WTC11 (cell line): ENCODE measurements around the gene TAAR2. TPM values are rescaled to one million over a fixed set of nuclear protein-coding genes. Genes with fewer than 3 reads are reported as not detected.

Experiments used
- ATAC-seq: fragments of 200-7000 bp; cut with Tn5 transposase; 2 replicates; pipeline ENCODE4 v1.10.0; 2021; ENCODE audit warnings: mild to moderate bottlenecking, moderate library complexity
- CTCF ChIA-PET: fragments of 300-600 bp; sonication (Branson Sonifier 250); formaldehyde crosslinking; loops from one replicate; lab custom pipeline; 2021; ENCODE audit warnings: antibody characterized with exemption; lab: Charles Lee
- POLR2A ChIA-PET: fragments of 350-600 bp; sonication (Branson Sonifier 250); formaldehyde crosslinking; loops from one replicate; lab custom pipeline; 2021; ENCODE audit warnings: antibody characterized with exemption; lab: Charles Lee
- DNase-seq: peaks from one replicate; pipeline ENCODE4 v3.0.0; 2021; ENCODE audit warnings: low spot score
- H3K27ac Mint-ChIP-seq: 2 replicates; pipeline ENCODE4 v1.8.0; 2021; ENCODE audit warnings: mixed read lengths
- H3K27me3 Mint-ChIP-seq: 2 replicates; pipeline ENCODE4 v1.8.0; 2021; ENCODE audit warnings: low read depth, mild to moderate bottlenecking, moderate library complexity, mixed read lengths
- H3K36me3 Mint-ChIP-seq: 2 replicates; pipeline ENCODE4 v1.8.0; 2021; ENCODE audit warnings: mixed read lengths
- H3K4me1 Mint-ChIP-seq: 2 replicates; pipeline ENCODE4 v1.8.0; 2022; ENCODE audit warnings: mixed read lengths
- H3K4me3 Mint-ChIP-seq: 2 replicates; pipeline ENCODE4 v1.8.0; 2021; ENCODE audit warnings: mild to moderate bottlenecking, moderate library complexity, mixed read lengths
- H3K9me3 Mint-ChIP-seq: 2 replicates; pipeline ENCODE4 v1.8.0; 2021; ENCODE audit warnings: mixed read lengths
- ATF1 ChIP-seq: sonication (generic); formaldehyde crosslinking; IDR thresholded peaks from 2 replicates; pipeline ENCODE4 v1.8.1; 2023; ENCODE audit warnings: mild to moderate bottlenecking, moderate library complexity, missing genetic modification reagents
- KAT7 ChIP-seq: sonication (generic); formaldehyde crosslinking; IDR thresholded peaks from 2 replicates; pipeline ENCODE4 v1.8.1; 2023; ENCODE audit warnings: missing genetic modification reagents, mild to moderate bottlenecking, borderline replicate concordance
- NFATC4 ChIP-seq: fragments of 250-450 bp; sonication (Bioruptor Pico); IDR thresholded peaks from 2 replicates; pipeline ENCODE4 v1.9.0; 2021; ENCODE audit warnings: mild to moderate bottlenecking
- NR1H2 ChIP-seq: sonication (generic); formaldehyde crosslinking; IDR thresholded peaks from 2 replicates; pipeline ENCODE4 v1.9.0; 2021; ENCODE audit warnings: mild to moderate bottlenecking, moderate library complexity, missing genetic modification reagents
- NR2C2 ChIP-seq: sonication (generic); formaldehyde crosslinking; IDR thresholded peaks from 2 replicates; pipeline ENCODE4 v1.8.0; 2022; ENCODE audit warnings: mild to moderate bottlenecking, missing genetic modification reagents
- ZNF232 ChIP-seq: sonication (generic); formaldehyde crosslinking; IDR thresholded peaks from 2 replicates; pipeline ENCODE4 v1.8.0; 2022; ENCODE audit warnings: mild to moderate bottlenecking, missing genetic modification reagents
- total RNA-seq: library from RNA; stranded (reverse); gene quantifications from 3 replicates; pipeline ENCODE4 v1.2.3, GENCODE V29; 2021
- TF ChIP-seq, protein P1 (sequence below): sonication (generic); formaldehyde crosslinking; IDR thresholded peaks from 2 replicates; pipeline ENCODE4 v1.8.1; 2022; ENCODE audit warnings: low read depth, mild to moderate bottlenecking, moderate library complexity, missing genetic modification reagents, borderline replicate concordance
- TF ChIP-seq, protein P2 (sequence below): sonication (generic); formaldehyde crosslinking; IDR thresholded peaks from 2 replicates; pipeline ENCODE4 v1.8.1; 2023; ENCODE audit warnings: mild to moderate bottlenecking, missing genetic modification reagents, borderline replicate concordance
- TF ChIP-seq, protein P3 (sequence below): sonication (generic); formaldehyde crosslinking; IDR thresholded peaks from 2 replicates; pipeline ENCODE4 v1.8.1; 2022; ENCODE audit warnings: mild to moderate bottlenecking, moderate library complexity, missing genetic modification reagents
- TF ChIP-seq, protein P4 (sequence below): fragments of 250-450 bp; sonication (Bioruptor Pico); conservative IDR thresholded peaks from 2 replicates; pipeline ENCODE4 v1.9.0; 2021; ENCODE audit warnings: mild to moderate bottlenecking
- TF ChIP-seq, protein P5 (sequence below): sonication (generic); formaldehyde crosslinking; IDR thresholded peaks from 2 replicates; pipeline ENCODE4 v1.8.1; 2023; ENCODE audit warnings: mild to moderate bottlenecking, missing genetic modification reagents
- TF ChIP-seq, protein P6 (sequence below): sonication (generic); formaldehyde crosslinking; IDR thresholded peaks from 2 replicates; pipeline ENCODE4 v1.8.0; 2023; ENCODE audit warnings: missing genetic modification reagents, mild to moderate bottlenecking, borderline replicate concordance
- TF ChIP-seq, protein P7 (sequence below): sonication (generic); formaldehyde crosslinking; IDR thresholded peaks from 2 replicates; pipeline ENCODE4 v1.8.0; 2022; ENCODE audit warnings: mild to moderate bottlenecking, missing genetic modification reagents
- TF ChIP-seq, protein P8 (sequence below): sonication (generic); formaldehyde crosslinking; IDR thresholded peaks from 2 replicates; pipeline ENCODE4 v1.8.0; 2022; ENCODE audit warnings: mild to moderate bottlenecking, missing genetic modification reagents
- TF ChIP-seq, protein P9 (sequence below): sonication (generic); formaldehyde crosslinking; IDR thresholded peaks from 2 replicates; pipeline ENCODE4 v1.8.0; 2023; ENCODE audit warnings: missing genetic modification reagents
- TF ChIP-seq, protein P10 (sequence below): sonication (generic); formaldehyde crosslinking; IDR thresholded peaks from 2 replicates; pipeline ENCODE4 v1.8.0; 2022; ENCODE audit warnings: mild to moderate bottlenecking, missing genetic modification reagents
- TF ChIP-seq, protein P11 (sequence below): fragments of 250-450 bp; sonication (Bioruptor Pico); IDR thresholded peaks from 2 replicates; pipeline ENCODE4 v2.1.2; 2022; ENCODE audit warnings: mild to moderate bottlenecking, moderate library complexity

Gene TAAR2
- total RNA-seq, 1 experiment from 2014 or later, result not detected

DNA sequence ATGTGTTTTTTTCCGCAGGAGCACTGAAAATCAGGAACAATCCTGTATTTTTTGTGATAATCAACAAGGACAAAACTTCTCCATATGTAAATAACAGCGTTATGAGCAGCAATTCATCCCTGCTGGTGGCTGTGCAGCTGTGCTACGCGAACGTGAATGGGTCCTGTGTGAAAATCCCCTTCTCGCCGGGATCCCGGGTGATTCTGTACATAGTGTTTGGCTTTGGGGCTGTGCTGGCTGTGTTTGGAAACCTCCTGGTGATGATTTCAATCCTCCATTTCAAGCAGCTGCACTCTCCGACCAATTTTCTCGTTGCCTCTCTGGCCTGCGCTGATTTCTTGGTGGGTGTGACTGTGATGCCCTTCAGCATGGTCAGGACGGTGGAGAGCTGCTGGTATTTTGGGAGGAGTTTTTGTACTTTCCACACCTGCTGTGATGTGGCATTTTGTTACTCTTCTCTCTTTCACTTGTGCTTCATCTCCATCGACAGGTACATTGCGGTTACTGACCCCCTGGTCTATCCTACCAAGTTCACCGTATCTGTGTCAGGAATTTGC is 53.8 kb downstream of the TAAR2 start, which contains the start of gene TAAR6:
TSS of gene TAAR6 (plus strand) at position 102 of the 557 bp plus-strand sequence. CDS start at position 102, 0 bp downstream.
- DNase-seq (no peak), ATAC-seq (peak; percentile 66)
- Mint-ChIP-seq H3K9me3 (no peaks in the 10 kb centered on the region), H3K36me3 (no peaks in the 10 kb centered on the region), H3K4me3 (no peak within 1 kb of the TSS), H3K27me3 (no peaks in the 10 kb centered on the region), H3K4me1 (peaks cover 38% of the 10 kb centered on the region), H3K27ac (no peak within 1 kb of the TSS; the same call in 1 of the 2 replicates)
- CTCF ChIA-PET, result no interaction called here
- POLR2A ChIA-PET, result no interaction called here
- TF ChIP-seq, protein P1, sequence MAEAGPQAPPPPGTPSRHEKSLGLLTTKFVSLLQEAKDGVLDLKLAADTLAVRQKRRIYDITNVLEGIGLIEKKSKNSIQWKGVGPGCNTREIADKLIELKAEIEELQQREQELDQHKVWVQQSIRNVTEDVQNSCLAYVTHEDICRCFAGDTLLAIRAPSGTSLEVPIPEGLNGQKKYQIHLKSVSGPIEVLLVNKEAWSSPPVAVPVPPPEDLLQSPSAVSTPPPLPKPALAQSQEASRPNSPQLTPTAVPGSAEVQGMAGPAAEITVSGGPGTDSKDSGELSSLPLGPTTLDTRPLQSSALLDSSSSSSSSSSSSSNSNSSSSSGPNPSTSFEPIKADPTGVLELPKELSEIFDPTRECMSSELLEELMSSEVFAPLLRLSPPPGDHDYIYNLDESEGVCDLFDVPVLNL (CRISPR knock-in tag), result no peak
- TF ChIP-seq, protein P2, sequence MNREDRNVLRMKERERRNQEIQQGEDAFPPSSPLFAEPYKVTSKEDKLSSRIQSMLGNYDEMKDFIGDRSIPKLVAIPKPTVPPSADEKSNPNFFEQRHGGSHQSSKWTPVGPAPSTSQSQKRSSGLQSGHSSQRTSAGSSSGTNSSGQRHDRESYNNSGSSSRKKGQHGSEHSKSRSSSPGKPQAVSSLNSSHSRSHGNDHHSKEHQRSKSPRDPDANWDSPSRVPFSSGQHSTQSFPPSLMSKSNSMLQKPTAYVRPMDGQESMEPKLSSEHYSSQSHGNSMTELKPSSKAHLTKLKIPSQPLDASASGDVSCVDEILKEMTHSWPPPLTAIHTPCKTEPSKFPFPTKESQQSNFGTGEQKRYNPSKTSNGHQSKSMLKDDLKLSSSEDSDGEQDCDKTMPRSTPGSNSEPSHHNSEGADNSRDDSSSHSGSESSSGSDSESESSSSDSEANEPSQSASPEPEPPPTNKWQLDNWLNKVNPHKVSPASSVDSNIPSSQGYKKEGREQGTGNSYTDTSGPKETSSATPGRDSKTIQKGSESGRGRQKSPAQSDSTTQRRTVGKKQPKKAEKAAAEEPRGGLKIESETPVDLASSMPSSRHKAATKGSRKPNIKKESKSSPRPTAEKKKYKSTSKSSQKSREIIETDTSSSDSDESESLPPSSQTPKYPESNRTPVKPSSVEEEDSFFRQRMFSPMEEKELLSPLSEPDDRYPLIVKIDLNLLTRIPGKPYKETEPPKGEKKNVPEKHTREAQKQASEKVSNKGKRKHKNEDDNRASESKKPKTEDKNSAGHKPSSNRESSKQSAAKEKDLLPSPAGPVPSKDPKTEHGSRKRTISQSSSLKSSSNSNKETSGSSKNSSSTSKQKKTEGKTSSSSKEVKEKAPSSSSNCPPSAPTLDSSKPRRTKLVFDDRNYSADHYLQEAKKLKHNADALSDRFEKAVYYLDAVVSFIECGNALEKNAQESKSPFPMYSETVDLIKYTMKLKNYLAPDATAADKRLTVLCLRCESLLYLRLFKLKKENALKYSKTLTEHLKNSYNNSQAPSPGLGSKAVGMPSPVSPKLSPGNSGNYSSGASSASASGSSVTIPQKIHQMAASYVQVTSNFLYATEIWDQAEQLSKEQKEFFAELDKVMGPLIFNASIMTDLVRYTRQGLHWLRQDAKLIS (CRISPR knock-in tag), result no peak
- TF ChIP-seq, protein P3, sequence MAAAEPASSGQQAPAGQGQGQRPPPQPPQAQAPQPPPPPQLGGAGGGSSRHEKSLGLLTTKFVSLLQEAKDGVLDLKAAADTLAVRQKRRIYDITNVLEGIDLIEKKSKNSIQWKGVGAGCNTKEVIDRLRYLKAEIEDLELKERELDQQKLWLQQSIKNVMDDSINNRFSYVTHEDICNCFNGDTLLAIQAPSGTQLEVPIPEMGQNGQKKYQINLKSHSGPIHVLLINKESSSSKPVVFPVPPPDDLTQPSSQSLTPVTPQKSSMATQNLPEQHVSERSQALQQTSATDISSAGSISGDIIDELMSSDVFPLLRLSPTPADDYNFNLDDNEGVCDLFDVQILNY (CRISPR knock-in tag), result no peak
- TF ChIP-seq ATF1 (CRISPR knock-in tag) (no peak), NR1H2 (CRISPR knock-in tag) (no peak), ZNF232 (CRISPR knock-in tag) (no peak), NR2C2 (no peak), KAT7 (CRISPR knock-in tag) (no peak), NFATC4 (CRISPR knock-in tag) (no peak)
- TF ChIP-seq, protein P4, sequence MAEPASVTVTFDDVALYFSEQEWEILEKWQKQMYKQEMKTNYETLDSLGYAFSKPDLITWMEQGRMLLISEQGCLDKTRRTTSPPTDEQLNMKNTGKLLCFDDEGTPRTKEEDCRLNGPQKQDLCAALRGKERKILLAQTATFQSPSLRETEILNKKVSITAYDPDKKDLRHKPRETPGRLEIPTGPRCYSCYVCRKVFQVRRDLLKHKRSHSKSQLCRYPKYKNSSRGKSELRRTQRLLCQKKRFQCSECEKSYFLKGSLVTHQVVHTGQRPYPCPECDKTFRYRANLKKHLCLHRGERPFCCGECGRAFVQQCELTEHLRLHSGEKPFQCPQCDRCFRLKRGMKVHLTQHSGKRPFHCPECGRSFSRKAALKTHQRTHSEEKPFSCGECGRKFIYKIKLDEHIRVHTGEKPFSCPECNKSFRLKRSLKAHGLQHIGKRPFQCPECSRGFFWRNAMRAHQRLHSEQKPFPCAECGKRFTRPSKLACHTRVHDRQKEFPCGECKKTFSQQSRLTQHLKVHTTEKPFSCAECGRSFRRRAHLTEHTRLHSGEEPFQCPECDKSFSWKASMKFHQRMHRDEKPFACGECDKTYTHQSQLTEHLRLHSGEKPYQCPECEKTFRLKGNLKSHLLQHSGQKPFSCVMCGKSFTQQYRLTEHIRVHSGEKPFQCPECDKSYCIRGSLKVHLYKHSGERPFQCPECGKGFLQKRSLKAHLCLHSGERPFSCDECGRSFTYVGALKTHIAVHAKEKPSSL, result no peak
- TF ChIP-seq, protein P5, sequence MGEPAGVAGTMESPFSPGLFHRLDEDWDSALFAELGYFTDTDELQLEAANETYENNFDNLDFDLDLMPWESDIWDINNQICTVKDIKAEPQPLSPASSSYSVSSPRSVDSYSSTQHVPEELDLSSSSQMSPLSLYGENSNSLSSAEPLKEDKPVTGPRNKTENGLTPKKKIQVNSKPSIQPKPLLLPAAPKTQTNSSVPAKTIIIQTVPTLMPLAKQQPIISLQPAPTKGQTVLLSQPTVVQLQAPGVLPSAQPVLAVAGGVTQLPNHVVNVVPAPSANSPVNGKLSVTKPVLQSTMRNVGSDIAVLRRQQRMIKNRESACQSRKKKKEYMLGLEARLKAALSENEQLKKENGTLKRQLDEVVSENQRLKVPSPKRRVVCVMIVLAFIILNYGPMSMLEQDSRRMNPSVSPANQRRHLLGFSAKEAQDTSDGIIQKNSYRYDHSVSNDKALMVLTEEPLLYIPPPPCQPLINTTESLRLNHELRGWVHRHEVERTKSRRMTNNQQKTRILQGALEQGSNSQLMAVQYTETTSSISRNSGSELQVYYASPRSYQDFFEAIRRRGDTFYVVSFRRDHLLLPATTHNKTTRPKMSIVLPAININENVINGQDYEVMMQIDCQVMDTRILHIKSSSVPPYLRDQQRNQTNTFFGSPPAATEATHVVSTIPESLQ (CRISPR knock-in tag), result no peak
- TF ChIP-seq, protein P6, sequence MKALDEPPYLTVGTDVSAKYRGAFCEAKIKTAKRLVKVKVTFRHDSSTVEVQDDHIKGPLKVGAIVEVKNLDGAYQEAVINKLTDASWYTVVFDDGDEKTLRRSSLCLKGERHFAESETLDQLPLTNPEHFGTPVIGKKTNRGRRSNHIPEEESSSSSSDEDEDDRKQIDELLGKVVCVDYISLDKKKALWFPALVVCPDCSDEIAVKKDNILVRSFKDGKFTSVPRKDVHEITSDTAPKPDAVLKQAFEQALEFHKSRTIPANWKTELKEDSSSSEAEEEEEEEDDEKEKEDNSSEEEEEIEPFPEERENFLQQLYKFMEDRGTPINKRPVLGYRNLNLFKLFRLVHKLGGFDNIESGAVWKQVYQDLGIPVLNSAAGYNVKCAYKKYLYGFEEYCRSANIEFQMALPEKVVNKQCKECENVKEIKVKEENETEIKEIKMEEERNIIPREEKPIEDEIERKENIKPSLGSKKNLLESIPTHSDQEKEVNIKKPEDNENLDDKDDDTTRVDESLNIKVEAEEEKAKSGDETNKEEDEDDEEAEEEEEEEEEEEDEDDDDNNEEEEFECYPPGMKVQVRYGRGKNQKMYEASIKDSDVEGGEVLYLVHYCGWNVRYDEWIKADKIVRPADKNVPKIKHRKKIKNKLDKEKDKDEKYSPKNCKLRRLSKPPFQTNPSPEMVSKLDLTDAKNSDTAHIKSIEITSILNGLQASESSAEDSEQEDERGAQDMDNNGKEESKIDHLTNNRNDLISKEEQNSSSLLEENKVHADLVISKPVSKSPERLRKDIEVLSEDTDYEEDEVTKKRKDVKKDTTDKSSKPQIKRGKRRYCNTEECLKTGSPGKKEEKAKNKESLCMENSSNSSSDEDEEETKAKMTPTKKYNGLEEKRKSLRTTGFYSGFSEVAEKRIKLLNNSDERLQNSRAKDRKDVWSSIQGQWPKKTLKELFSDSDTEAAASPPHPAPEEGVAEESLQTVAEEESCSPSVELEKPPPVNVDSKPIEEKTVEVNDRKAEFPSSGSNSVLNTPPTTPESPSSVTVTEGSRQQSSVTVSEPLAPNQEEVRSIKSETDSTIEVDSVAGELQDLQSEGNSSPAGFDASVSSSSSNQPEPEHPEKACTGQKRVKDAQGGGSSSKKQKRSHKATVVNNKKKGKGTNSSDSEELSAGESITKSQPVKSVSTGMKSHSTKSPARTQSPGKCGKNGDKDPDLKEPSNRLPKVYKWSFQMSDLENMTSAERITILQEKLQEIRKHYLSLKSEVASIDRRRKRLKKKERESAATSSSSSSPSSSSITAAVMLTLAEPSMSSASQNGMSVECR (CRISPR knock-in tag), result no peak
- TF ChIP-seq, protein P7, sequence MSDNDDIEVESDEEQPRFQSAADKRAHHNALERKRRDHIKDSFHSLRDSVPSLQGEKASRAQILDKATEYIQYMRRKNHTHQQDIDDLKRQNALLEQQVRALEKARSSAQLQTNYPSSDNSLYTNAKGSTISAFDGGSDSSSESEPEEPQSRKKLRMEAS, result no peak
- TF ChIP-seq, protein P8, sequence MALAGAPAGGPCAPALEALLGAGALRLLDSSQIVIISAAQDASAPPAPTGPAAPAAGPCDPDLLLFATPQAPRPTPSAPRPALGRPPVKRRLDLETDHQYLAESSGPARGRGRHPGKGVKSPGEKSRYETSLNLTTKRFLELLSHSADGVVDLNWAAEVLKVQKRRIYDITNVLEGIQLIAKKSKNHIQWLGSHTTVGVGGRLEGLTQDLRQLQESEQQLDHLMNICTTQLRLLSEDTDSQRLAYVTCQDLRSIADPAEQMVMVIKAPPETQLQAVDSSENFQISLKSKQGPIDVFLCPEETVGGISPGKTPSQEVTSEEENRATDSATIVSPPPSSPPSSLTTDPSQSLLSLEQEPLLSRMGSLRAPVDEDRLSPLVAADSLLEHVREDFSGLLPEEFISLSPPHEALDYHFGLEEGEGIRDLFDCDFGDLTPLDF (CRISPR knock-in tag), result no peak
- TF ChIP-seq, protein P9, sequence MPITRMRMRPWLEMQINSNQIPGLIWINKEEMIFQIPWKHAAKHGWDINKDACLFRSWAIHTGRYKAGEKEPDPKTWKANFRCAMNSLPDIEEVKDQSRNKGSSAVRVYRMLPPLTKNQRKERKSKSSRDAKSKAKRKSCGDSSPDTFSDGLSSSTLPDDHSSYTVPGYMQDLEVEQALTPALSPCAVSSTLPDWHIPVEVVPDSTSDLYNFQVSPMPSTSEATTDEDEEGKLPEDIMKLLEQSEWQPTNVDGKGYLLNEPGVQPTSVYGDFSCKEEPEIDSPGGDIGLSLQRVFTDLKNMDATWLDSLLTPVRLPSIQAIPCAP, result no peak
- TF ChIP-seq, protein P10, sequence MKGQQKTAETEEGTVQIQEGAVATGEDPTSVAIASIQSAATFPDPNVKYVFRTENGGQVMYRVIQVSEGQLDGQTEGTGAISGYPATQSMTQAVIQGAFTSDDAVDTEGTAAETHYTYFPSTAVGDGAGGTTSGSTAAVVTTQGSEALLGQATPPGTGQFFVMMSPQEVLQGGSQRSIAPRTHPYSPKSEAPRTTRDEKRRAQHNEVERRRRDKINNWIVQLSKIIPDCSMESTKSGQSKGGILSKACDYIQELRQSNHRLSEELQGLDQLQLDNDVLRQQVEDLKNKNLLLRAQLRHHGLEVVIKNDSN (CRISPR knock-in tag), result no peak
- TF ChIP-seq, protein P11, sequence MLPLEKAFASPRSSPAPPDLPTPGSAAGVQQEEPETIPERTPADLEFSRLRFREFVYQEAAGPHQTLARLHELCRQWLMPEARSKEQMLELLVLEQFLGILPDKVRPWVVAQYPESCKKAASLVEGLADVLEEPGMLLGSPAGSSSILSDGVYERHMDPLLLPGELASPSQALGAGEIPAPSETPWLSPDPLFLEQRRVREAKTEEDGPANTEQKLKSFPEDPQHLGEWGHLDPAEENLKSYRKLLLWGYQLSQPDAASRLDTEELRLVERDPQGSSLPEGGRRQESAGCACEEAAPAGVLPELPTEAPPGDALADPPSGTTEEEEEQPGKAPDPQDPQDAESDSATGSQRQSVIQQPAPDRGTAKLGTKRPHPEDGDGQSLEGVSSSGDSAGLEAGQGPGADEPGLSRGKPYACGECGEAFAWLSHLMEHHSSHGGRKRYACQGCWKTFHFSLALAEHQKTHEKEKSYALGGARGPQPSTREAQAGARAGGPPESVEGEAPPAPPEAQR (CRISPR knock-in tag), result no peak
